ENCODE measurements around the gene MCM8.

MCM8 gene

GRCh38 chr20:6038256-6038655 is 87.8 kb downstream of the MCM8 start:
- no peak for TF ChIP-seq CTCF (IDR thresholded peaks at IDR 0.05)

- no peak for TF ChIP-seq CTCF (IDR thresholded peaks at IDR 0.05)
These were observed 89.3 kb downstream of the MCM8 start for GRCh38 chr20:6039766-6040165.

GRCh38 chr20:6040540-6040939 is 90.1 kb downstream of the MCM8 start:
- no peak for TF ChIP-seq CTCF (IDR thresholded peaks at IDR 0.05)

GRCh38 chr20:6040958-6041807 is 90.7 kb downstream of the MCM8 start:
- no peak for TF ChIP-seq CTCF (IDR thresholded peaks at IDR 0.05)

GRCh38 chr20:6041808-6042265 is 91.4 kb downstream of the MCM8 start:
- no peak for TF ChIP-seq CTCF (IDR thresholded peaks at IDR 0.05)

GRCh38 chr20:6044115-6044514 is 93.7 kb downstream of the MCM8 start:
- no peak for TF ChIP-seq CTCF (IDR thresholded peaks at IDR 0.05)

- TF ChIP-seq CTCF (IDR thresholded peaks at IDR 0.05): no peak
These were observed 95.1 kb downstream of the MCM8 start for GRCh38 chr20:6045566-6045965.

Measured in LNCAP (cell line).